Calu3 (cell line): Measurements from ENCODE around the gene LTBP2. TPM values are rescaled to one million over a fixed set of nuclear protein-coding genes. Genes with fewer than 3 reads are reported as not detected.
A peak's percentile ranks its signal among the peaks of the same experiment; 100 is the strongest.

Experiments used
- BruUV-seq: library from RNA; stranded (reverse); fragments of 400-500 nt; replicated peaks from 2 replicates; lab custom pipeline; 2021; lab: Mats Ljungman, UMichigan
- CTCF ChIA-PET: fragments of 300-600 bp; sonication (Branson Sonifier 250); formaldehyde crosslinking; loops from one replicate; lab custom pipeline; 2022; ENCODE audit warnings: antibody characterized with exemption; lab: Charles Lee
- DNase-seq: peaks from one replicate; pipeline ENCODE4 v3.0.0; 2022
- H3K27ac Mint-ChIP-seq: one replicate; pipeline ENCODE4 v1.8.0; 2022; ENCODE audit warnings: mixed read lengths; ENCODE audit not compliant: unreplicated experiment
- H3K27me3 Mint-ChIP-seq: one replicate; pipeline ENCODE4 v1.8.0; 2022; ENCODE audit warnings: mixed read lengths; ENCODE audit not compliant: unreplicated experiment
- H3K36me3 Mint-ChIP-seq: one replicate; pipeline ENCODE4 v1.8.0; 2022; ENCODE audit warnings: mild to moderate bottlenecking, moderate library complexity, mixed read lengths; ENCODE audit not compliant: insufficient read depth, unreplicated experiment
- H3K4me1 Mint-ChIP-seq: one replicate; pipeline ENCODE4 v1.8.0; 2022; ENCODE audit warnings: mild to moderate bottlenecking, low read depth, mixed read lengths; ENCODE audit not compliant: unreplicated experiment
- H3K4me3 Mint-ChIP-seq: one replicate; pipeline ENCODE4 v1.8.0; 2022; ENCODE audit warnings: mild to moderate bottlenecking, low read depth, moderate library complexity, mixed read lengths; ENCODE audit not compliant: unreplicated experiment
- H3K9me3 Mint-ChIP-seq: one replicate; pipeline ENCODE4 v1.8.0; 2022; ENCODE audit warnings: low read depth, mixed read lengths; ENCODE audit not compliant: unreplicated experiment
- intact Hi-C: fragments of 100-400 bp; cut with micrococcal nuclease; formaldehyde crosslinking; loops from one replicate; pipeline ENCODE4 v1.10.0; 2022; ENCODE audit not compliant: unreplicated experiment
- total RNA-seq: library from RNA; stranded (reverse); gene quantifications from 2 replicates; pipeline ENCODE4 v1.2.3, GENCODE V29; 2022
- TF ChIP-seq, protein P1 (sequence below): fragments of 200-600 bp; IDR thresholded peaks from one replicate; pipeline ENCODE4 v1.8.0; 2022; ENCODE audit warnings: antibody characterized with exemption; ENCODE audit not compliant: unreplicated experiment

LTBP2 gene
- total RNA-seq, 1 experiment from 2014 or later = 4.3 TPM

GRCh38 chr14:74495356-74495755 is 116.7 kb downstream of the LTBP2 start:
- Mint-ChIP-seq H3K27me3 (no peaks in the 10 kb centered on the region), H3K27ac (no peak overlapping the region), H3K9me3 (no peaks in the 10 kb centered on the region), H3K36me3 (no peaks in the 10 kb centered on the region), H3K4me1 (peaks cover 19% of the 10 kb centered on the region), H3K4me3 (no peak overlapping the region)
- no TSS peak for BruUV-seq
- TF ChIP-seq, protein P1, sequence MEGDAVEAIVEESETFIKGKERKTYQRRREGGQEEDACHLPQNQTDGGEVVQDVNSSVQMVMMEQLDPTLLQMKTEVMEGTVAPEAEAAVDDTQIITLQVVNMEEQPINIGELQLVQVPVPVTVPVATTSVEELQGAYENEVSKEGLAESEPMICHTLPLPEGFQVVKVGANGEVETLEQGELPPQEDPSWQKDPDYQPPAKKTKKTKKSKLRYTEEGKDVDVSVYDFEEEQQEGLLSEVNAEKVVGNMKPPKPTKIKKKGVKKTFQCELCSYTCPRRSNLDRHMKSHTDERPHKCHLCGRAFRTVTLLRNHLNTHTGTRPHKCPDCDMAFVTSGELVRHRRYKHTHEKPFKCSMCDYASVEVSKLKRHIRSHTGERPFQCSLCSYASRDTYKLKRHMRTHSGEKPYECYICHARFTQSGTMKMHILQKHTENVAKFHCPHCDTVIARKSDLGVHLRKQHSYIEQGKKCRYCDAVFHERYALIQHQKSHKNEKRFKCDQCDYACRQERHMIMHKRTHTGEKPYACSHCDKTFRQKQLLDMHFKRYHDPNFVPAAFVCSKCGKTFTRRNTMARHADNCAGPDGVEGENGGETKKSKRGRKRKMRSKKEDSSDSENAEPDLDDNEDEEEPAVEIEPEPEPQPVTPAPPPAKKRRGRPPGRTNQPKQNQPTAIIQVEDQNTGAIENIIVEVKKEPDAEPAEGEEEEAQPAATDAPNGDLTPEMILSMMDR = no peak
- intact Hi-C loops = no loop called here
- CTCF ChIA-PET = interaction anchor here (1.3 kb wide), 1 partner anchor 113 kb away, joined by 3 read pairs; no protein-coding TSS in a partner anchor
- DNase-seq = no peak

GRCh38 chr14:74493343-74494261 is 118.4 kb downstream of the LTBP2 start, which contains the start of gene ISCA2:
Gene ISCA2, plus strand, starts transcription at chr14:74493765. Its CDS starts 10 bp downstream, at chr14:74493775.
- H3K27ac Mint-ChIP-seq = peak within 1 kb of the TSS; percentile 86
- intact Hi-C loops = loop anchor here (5.0 kb wide), 2 partner anchors 124 to 131 kb away; no protein-coding TSS in a partner anchor
- H3K36me3 Mint-ChIP-seq = no peaks in the 10 kb centered on the region
- no TSS peak for BruUV-seq
- TF ChIP-seq, protein P1 = no peak
- no peaks in the 10 kb centered on the region for H3K27me3 Mint-ChIP-seq
- peaks cover 31% of the 10 kb centered on the region for H3K4me1 Mint-ChIP-seq
- no peaks in the 10 kb centered on the region for H3K9me3 Mint-ChIP-seq
- no peak within 1 kb of the TSS for H3K4me3 Mint-ChIP-seq
- DNase-seq = peak; percentile 100
- CTCF ChIA-PET = interaction anchor here (0.7 to 2.1 kb wide), 8 partner anchors 10 to 124 kb away, joined by 3 to 15 read pairs (median 4); no protein-coding TSS in a partner anchor

- no peaks in the 10 kb centered on the region for H3K9me3 Mint-ChIP-seq
- no TSS peak for BruUV-seq
- H3K27ac Mint-ChIP-seq = peak within 1 kb of the TSS; percentile 86
- no peaks in the 10 kb centered on the region for H3K27me3 Mint-ChIP-seq
- intact Hi-C loops = loop anchor here (5.0 kb wide), 2 partner anchors 124 to 131 kb away; no protein-coding TSS in a partner anchor
- CTCF ChIA-PET = interaction anchor here (1.0 to 2.1 kb wide), 7 partner anchors 11 to 123 kb away, joined by 3 to 15 read pairs (median 5); no protein-coding TSS in a partner anchor
- TF ChIP-seq, protein P1 = no peak
- DNase-seq = no peak
- H3K4me3 Mint-ChIP-seq = no peak within 1 kb of the TSS
- H3K4me1 Mint-ChIP-seq = peaks cover 38% of the 10 kb centered on the region
- no peaks in the 10 kb centered on the region for H3K36me3 Mint-ChIP-seq
These were observed 119.2 kb downstream of the LTBP2 start, which contains the start of gene NPC2 for GRCh38 chr14:74492776-74493342. Gene NPC2, minus strand, starts transcription at chr14:74493305. Its CDS starts 31 bp downstream, at chr14:74493274.
